Chondrocyte (in vitro differentiated cells): ENCODE measurements around the gene WDR27. TPM values are rescaled to one million over a fixed set of nuclear protein-coding genes. Genes with fewer than 3 reads are reported as not detected.

Experiments used
- DNase-seq: peaks from one replicate; pipeline ENCODE4 v3.0.0; 2021; ENCODE audit warnings: mixed read lengths, low spot score
- H3K27ac Mint-ChIP-seq: one replicate; pipeline ENCODE4 v1.8.0; 2021; ENCODE audit warnings: mild to moderate bottlenecking, moderate library complexity, mixed read lengths; ENCODE audit not compliant: unreplicated experiment
- H3K27me3 Mint-ChIP-seq: 2 replicates; pipeline ENCODE4 v1.8.0; 2021; ENCODE audit warnings: low read depth, mixed read lengths
- H3K36me3 Mint-ChIP-seq: 2 replicates; pipeline ENCODE4 v1.8.0; 2021; ENCODE audit warnings: low read depth, mixed read lengths
- H3K4me1 Mint-ChIP-seq: 2 replicates; pipeline ENCODE4 v1.8.0; 2021; ENCODE audit warnings: low read depth, mild to moderate bottlenecking, mixed read lengths
- H3K4me3 Mint-ChIP-seq: one replicate; pipeline ENCODE4 v1.8.0; 2021; ENCODE audit warnings: mild to moderate bottlenecking, moderate library complexity, mixed read lengths; ENCODE audit not compliant: unreplicated experiment
- H3K9me3 Mint-ChIP-seq: 2 replicates; pipeline ENCODE4 v1.8.0; 2021; ENCODE audit warnings: low read depth, mixed read lengths
- total RNA-seq: library from RNA; stranded (reverse); gene quantifications from 3 replicates; pipeline ENCODE4 v1.2.1, GENCODE V29; 2021
- TF ChIP-seq, protein P1 (sequence below): fragments of 200-600 bp; sonication (generic); IDR thresholded peaks from 2 replicates; pipeline ENCODE4 v1.5.0; 2021; ENCODE audit warnings: antibody characterized with exemption, mild to moderate bottlenecking, moderate library complexity

WDR27 gene
- total RNA-seq, 1 donor from 2014 or later: 24.9 TPM

DNA sequence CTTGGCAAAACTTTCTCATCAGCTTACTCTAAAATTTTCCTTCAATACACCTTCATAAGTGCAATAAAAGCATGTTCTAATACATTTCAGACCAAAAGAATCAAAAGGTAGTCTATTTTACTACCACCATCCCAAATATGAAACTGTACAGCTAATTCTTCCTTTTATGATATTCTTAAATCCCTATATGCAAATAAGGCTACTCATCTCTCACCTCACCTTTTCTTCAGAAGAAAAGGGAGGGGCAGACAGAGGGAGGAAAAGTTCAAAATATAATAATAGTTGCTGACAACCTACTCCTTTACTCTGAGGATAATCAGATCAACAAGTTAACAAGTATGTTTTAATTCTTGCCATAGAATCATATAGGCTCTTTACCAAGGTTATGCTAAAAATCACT, 7.5 kb upstream of the WDR27 start:
- H3K36me3 Mint-ChIP-seq: peaks cover 12% of the 10 kb centered on the region
- no peak overlapping the region for H3K27ac Mint-ChIP-seq
- TF ChIP-seq, protein P1, sequence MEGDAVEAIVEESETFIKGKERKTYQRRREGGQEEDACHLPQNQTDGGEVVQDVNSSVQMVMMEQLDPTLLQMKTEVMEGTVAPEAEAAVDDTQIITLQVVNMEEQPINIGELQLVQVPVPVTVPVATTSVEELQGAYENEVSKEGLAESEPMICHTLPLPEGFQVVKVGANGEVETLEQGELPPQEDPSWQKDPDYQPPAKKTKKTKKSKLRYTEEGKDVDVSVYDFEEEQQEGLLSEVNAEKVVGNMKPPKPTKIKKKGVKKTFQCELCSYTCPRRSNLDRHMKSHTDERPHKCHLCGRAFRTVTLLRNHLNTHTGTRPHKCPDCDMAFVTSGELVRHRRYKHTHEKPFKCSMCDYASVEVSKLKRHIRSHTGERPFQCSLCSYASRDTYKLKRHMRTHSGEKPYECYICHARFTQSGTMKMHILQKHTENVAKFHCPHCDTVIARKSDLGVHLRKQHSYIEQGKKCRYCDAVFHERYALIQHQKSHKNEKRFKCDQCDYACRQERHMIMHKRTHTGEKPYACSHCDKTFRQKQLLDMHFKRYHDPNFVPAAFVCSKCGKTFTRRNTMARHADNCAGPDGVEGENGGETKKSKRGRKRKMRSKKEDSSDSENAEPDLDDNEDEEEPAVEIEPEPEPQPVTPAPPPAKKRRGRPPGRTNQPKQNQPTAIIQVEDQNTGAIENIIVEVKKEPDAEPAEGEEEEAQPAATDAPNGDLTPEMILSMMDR: no peak
- H3K27me3 Mint-ChIP-seq: no peaks in the 10 kb centered on the region
- H3K9me3 Mint-ChIP-seq: no peaks in the 10 kb centered on the region
- no peak overlapping the region for H3K4me3 Mint-ChIP-seq
- peaks cover 12% of the 10 kb centered on the region for H3K4me1 Mint-ChIP-seq
- no peak for DNase-seq

DNA sequence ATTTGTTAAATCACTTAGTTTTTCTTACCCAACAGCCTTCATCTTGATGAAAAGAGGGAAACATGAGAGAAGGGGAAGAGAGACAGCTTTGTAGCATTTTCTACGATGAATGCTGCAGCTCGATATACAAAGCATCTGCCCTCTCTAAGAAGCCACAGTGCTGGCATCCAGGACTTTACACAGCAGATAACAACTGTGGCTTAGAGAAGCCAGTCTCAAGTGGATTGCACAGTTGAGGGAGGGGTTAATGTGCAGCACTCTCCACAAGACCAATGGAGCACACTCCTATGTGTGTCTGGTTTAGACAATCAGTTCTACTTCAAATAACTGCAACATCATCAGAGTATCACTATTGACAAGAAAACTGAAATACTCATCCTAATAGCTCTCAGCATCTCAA, 5.9 kb upstream of the WDR27 start:
- Mint-ChIP-seq H3K4me3 (no peak overlapping the region), H3K27ac (no peak overlapping the region), H3K9me3 (no peaks in the 10 kb centered on the region), H3K4me1 (peaks cover 27% of the 10 kb centered on the region), H3K36me3 (peaks cover 9% of the 10 kb centered on the region), H3K27me3 (no peaks in the 10 kb centered on the region)
- DNase-seq: no peak
- TF ChIP-seq, protein P1: no peak

DNA sequence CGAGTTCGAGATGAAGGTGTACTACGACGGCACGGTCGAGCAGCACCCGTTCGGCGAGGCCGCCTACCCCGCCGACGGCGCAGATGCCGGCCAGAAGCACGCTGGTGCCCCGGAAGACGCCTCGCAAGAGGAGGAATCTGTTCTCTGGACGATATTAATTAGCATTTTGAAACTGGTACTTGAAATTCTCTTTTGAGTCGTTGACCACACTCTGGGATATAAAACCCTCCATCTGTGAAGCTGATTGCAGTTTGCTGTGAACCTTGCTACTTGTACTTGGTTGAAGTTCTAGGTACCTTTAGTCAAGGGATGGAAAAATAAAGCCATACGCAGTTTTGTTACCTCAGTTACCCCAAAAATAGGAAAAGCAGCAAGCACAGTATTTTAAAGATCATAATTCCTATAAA, 1.0 kb upstream of the WDR27 start:
- TF ChIP-seq, protein P1: no peak
- Mint-ChIP-seq H3K36me3 (peaks cover 4% of the 10 kb centered on the region), H3K4me1 (peaks cover 42% of the 10 kb centered on the region), H3K4me3 (peak overlapping the region; percentile 78), H3K9me3 (no peaks in the 10 kb centered on the region), H3K27me3 (no peaks in the 10 kb centered on the region), H3K27ac (peak overlapping the region; percentile 82)
- no peak for DNase-seq

DNA sequence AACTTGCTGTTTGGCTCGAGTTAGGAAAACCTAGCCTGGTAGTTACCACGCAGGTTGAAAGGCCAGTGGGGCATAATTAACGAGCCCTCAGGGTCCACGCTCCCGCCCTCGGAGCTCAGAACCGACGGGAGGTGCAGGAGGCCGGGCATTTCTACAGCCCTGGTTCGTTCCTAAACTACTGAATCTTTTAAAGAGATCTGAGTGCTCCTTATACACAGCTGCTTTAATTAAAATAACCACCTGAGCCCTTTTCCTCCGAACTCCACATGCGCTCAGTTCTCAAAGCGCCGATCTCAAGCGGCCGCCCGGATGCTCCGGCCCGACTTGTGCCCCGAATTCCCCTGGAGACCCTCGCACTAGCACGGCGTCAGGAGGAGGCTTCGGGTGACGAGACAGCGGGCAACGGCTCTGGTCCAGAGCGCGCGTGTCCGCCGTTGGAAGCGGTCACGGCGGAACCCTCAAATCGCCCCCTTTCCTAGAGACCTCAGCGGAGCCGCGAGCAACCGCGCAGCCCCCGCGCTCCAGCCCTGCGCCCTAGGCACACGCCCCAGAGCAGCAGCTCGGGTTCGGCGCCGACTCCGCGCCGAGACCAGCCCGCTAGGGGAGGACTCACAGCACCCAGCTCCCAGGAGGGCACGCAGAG, 397 bp downstream of the WDR27 start:
- H3K36me3 Mint-ChIP-seq: peaks cover 4% of the 10 kb centered on the region

DNA sequence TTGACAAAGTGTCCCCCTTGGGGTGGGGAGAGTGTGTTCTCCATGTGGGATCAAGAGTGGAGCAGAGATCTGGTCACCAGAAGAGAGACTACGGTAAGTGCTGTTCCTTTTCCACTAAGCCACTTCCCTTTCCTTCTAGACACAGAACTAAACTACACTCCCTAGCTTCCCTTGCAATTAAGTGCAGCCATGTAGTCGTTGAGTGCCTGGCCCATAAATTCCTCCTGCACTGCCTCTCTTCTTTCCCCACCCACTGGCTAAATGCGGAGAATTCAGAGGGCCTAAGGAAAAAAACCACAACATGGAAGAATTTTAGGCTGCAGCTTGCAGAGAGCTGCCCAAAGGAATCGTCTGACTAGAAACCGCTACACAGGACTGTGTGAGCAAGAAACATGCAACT, 1.5 kb downstream of the WDR27 start:
- Mint-ChIP-seq H3K27me3 (no peaks in the 10 kb centered on the region), H3K4me1 (peaks cover 37% of the 10 kb centered on the region), H3K27ac (no peak overlapping the region), H3K36me3 (peaks cover 5% of the 10 kb centered on the region), H3K9me3 (peaks cover 5% of the 10 kb centered on the region), H3K4me3 (no peak overlapping the region)
- TF ChIP-seq, protein P1: peak; percentile 12
- no peak for DNase-seq

More for the DNA sequence above, 397 bp downstream of the WDR27 start:
- peaks cover 42% of the 10 kb centered on the region for H3K4me1 Mint-ChIP-seq
- H3K27ac Mint-ChIP-seq: peak overlapping the region; percentile 93
- TF ChIP-seq, protein P1: no peak
- DNase-seq: no peak
- no peaks in the 10 kb centered on the region for H3K27me3 Mint-ChIP-seq
- peak overlapping the region; percentile 92 for H3K4me3 Mint-ChIP-seq
- H3K9me3 Mint-ChIP-seq: no peaks in the 10 kb centered on the region
